ENCODE data around the gene DIS3. TPM values are rescaled to one million over a fixed set of nuclear protein-coding genes. Genes with fewer than 3 reads are reported as not detected.

DIS3 gene
- total and polyA plus RNA-seq, 10 of the 15 experiments (the other 5 are each of a cell fraction or from before 2014, with no cell fraction given): 10.8 to 65.3 (median 39.2) TPM

DNA sequence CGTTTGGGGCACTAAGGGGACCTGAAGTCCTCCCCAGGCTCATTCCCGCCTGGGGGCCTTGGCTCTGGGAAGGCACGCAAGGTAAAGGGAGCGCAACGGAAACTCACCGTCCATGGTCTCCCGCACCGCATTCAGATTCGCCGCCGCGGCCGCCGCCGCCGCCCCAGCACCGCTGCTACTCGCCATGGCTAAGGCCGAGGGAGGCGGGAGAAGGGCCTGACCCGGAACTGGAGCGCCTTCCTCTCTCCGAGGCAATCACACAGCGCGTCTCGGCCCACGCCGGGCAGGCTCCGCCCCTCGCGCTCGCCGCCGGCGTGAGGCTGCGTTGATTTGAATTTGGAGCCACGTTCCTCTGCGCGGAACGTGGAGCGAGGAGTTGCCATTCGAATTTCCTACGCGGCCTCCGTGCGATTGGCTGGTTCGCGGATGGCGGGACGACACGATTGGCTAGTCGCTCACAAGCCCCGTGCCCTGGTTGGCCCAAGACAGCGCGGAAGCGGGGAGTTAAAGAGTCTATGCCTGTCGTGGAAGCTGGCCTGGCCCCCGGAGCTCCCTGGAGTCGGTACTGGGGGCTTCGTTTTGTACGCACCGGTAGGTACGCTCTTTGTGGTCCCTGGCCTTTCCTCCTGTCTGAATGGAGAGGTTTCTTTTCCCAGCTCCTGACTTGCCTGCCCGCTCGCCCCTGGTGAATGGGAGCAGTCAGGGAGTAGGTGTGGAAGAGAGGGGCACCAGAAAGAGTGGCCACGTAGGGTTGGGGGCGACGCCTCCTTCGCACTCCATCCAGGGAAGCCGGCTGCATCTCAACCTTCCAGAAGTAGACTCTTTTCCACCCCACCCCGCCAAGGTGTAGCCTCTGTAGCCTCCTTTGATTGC lies 54.0 kb downstream of the DIS3 start, which contains the start of the genes BORA and MZT1 (continued):
- TF ChIP-seq, protein P1, sequence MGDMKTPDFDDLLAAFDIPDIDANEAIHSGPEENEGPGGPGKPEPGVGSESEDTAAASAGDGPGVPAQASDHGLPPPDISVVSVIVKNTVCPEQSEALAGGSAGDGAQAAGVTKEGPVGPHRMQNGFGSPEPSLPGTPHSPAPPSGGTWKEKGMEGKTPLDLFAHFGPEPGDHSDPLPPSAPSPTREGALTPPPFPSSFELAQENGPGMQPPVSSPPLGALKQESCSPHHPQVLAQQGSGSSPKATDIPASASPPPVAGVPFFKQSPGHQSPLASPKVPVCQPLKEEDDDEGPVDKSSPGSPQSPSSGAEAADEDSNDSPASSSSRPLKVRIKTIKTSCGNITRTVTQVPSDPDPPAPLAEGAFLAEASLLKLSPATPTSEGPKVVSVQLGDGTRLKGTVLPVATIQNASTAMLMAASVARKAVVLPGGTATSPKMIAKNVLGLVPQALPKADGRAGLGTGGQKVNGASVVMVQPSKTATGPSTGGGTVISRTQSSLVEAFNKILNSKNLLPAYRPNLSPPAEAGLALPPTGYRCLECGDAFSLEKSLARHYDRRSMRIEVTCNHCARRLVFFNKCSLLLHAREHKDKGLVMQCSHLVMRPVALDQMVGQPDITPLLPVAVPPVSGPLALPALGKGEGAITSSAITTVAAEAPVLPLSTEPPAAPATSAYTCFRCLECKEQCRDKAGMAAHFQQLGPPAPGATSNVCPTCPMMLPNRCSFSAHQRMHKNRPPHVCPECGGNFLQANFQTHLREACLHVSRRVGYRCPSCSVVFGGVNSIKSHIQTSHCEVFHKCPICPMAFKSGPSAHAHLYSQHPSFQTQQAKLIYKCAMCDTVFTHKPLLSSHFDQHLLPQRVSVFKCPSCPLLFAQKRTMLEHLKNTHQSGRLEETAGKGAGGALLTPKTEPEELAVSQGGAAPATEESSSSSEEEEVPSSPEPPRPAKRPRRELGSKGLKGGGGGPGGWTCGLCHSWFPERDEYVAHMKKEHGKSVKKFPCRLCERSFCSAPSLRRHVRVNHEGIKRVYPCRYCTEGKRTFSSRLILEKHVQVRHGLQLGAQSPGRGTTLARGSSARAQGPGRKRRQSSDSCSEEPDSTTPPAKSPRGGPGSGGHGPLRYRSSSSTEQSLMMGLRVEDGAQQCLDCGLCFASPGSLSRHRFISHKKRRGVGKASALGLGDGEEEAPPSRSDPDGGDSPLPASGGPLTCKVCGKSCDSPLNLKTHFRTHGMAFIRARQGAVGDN (IDR thresholded peaks at IDR 0.05): peak; percentile 66
- no peak for TF ChIP-seq NBN (IDR thresholded peaks at IDR 0.05)
- peak; percentile 75; the same call in 1 of the 2 replicates for TF ChIP-seq TAF1 (IDR thresholded peaks at IDR 0.05; ENCODE audit: borderline replicate concordance, low read depth, low read length)
- TF ChIP-seq KLF5 (IDR thresholded peaks at IDR 0.05; ENCODE audit: partially characterized antibody): peak; percentile 69
- TF ChIP-seq, protein P2, sequence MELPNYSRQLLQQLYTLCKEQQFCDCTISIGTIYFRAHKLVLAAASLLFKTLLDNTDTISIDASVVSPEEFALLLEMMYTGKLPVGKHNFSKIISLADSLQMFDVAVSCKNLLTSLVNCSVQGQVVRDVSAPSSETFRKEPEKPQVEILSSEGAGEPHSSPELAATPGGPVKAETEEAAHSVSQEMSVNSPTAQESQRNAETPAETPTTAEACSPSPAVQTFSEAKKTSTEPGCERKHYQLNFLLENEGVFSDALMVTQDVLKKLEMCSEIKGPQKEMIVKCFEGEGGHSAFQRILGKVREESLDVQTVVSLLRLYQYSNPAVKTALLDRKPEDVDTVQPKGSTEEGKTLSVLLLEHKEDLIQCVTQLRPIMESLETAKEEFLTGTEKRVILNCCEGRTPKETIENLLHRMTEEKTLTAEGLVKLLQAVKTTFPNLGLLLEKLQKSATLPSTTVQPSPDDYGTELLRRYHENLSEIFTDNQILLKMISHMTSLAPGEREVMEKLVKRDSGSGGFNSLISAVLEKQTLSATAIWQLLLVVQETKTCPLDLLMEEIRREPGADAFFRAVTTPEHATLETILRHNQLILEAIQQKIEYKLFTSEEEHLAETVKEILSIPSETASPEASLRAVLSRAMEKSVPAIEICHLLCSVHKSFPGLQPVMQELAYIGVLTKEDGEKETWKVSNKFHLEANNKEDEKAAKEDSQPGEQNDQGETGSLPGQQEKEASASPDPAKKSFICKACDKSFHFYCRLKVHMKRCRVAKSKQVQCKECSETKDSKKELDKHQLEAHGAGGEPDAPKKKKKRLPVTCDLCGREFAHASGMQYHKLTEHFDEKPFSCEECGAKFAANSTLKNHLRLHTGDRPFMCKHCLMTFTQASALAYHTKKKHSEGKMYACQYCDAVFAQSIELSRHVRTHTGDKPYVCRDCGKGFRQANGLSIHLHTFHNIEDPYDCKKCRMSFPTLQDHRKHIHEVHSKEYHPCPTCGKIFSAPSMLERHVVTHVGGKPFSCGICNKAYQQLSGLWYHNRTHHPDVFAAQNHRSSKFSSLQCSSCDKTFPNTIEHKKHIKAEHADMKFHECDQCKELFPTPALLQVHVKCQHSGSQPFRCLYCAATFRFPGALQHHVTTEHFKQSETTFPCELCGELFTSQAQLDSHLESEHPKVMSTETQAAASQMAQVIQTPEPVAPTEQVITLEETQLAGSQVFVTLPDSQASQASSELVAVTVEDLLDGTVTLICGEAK (IDR thresholded peaks at IDR 0.05; ENCODE audit: borderline replicate concordance): peak; percentile 70; the same call in 1 of the 2 replicates
- 0 out of 2 replicates have a peak, but pooled peaks have one; percentile 32 for TF ChIP-seq SMAD5 (IDR thresholded peaks at IDR 0.05; ENCODE audit: low read depth)
- TF ChIP-seq NFYA (IDR thresholded peaks at IDR 0.05; ENCODE audit: borderline replicate concordance, low read depth, low read length): peak; percentile 51
